Measurements from ENCODE around the gene CASP10.
A peak's percentile ranks its signal among the peaks of the same experiment; 100 is the strongest.

The CASP10 gene

DNA sequence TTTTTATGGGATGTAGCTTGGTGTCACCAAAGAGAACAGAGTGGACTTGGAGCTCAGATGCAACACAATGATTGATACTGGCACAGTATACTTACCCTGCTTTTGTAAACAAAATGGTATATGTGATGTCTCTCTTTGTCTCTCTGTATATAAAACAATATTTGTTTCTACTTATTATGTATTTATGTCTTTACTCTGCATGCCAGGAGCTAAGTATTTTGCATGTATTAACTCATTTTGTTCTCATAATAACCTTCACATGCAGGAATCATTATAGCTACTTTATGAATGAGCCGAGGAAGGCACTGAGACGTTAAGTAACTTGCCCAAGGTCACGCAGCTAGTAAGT, 49.5 kb downstream of the CASP10 start:
- Histone ChIP-seq H3K27ac (replicated peaks) (peak overlapping the region; percentile 81), H3K4me3 (replicated peaks; ENCODE audit: insufficient read depth, low read length) (no peak overlapping the region)

DNA sequence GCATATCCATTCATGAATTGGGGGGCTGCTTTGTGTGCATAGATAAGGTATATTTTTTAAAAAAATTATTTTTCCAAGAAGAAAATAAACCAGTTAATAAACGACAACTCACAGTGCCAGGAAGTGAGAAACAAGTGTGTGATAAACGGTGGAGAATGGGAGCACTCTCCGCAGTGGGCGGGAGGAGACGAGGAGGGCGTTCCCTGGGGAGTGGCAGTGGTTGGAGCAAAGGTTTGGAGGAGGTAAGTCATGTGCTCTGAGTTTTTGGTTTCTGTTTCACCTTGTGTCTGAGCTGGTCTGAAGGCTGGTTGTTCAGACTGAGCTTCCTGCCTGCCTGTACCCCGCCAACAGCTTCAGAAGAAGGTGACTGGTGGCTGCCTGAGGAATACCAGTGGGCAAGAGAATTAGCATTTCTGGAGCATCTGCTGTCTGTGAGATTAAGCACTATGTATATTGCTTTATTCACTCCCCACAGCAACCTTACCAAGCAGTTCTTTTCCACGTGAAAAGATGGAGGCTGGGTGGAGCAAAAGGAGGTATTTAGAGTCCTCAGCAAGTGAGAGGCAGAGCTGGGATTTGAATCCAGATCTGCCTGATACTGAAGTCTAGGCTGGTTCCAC, 50.4 kb downstream of the CASP10 start:
- DNase-seq (ENCODE audit: low read depth in 1 of 2, low spot score in 1 of 2) = peak; percentile 92 to 96
- peak overlapping the region; percentile 65 for H3K4me3 ChIP-seq (replicated peaks; ENCODE audit: insufficient read depth, low read length)
- H3K27ac ChIP-seq (replicated peaks) = peak overlapping the region; percentile 81
- H3K27me3 ChIP-seq (ENCODE audit: insufficient read depth, poor library complexity, severe bottlenecking) = no peaks in the 10 kb centered on the region
- TF ChIP-seq, protein P1, sequence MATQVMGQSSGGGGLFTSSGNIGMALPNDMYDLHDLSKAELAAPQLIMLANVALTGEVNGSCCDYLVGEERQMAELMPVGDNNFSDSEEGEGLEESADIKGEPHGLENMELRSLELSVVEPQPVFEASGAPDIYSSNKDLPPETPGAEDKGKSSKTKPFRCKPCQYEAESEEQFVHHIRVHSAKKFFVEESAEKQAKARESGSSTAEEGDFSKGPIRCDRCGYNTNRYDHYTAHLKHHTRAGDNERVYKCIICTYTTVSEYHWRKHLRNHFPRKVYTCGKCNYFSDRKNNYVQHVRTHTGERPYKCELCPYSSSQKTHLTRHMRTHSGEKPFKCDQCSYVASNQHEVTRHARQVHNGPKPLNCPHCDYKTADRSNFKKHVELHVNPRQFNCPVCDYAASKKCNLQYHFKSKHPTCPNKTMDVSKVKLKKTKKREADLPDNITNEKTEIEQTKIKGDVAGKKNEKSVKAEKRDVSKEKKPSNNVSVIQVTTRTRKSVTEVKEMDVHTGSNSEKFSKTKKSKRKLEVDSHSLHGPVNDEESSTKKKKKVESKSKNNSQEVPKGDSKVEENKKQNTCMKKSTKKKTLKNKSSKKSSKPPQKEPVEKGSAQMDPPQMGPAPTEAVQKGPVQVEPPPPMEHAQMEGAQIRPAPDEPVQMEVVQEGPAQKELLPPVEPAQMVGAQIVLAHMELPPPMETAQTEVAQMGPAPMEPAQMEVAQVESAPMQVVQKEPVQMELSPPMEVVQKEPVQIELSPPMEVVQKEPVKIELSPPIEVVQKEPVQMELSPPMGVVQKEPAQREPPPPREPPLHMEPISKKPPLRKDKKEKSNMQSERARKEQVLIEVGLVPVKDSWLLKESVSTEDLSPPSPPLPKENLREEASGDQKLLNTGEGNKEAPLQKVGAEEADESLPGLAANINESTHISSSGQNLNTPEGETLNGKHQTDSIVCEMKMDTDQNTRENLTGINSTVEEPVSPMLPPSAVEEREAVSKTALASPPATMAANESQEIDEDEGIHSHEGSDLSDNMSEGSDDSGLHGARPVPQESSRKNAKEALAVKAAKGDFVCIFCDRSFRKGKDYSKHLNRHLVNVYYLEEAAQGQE (IDR thresholded peaks at IDR 0.05; ENCODE audit: insufficient replicate concordance, low read depth) = no peak
- TF ChIP-seq, protein P2, sequence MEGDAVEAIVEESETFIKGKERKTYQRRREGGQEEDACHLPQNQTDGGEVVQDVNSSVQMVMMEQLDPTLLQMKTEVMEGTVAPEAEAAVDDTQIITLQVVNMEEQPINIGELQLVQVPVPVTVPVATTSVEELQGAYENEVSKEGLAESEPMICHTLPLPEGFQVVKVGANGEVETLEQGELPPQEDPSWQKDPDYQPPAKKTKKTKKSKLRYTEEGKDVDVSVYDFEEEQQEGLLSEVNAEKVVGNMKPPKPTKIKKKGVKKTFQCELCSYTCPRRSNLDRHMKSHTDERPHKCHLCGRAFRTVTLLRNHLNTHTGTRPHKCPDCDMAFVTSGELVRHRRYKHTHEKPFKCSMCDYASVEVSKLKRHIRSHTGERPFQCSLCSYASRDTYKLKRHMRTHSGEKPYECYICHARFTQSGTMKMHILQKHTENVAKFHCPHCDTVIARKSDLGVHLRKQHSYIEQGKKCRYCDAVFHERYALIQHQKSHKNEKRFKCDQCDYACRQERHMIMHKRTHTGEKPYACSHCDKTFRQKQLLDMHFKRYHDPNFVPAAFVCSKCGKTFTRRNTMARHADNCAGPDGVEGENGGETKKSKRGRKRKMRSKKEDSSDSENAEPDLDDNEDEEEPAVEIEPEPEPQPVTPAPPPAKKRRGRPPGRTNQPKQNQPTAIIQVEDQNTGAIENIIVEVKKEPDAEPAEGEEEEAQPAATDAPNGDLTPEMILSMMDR (IDR thresholded peaks at IDR 0.05; ENCODE audit: insufficient read depth, low read length) = no peak
- TF ChIP-seq GABPA (IDR thresholded peaks at IDR 0.05; ENCODE audit: low read depth) (no peak), POLR2AphosphoS5 (IDR thresholded peaks at IDR 0.05; ENCODE audit: low read depth) (peak; percentile 78; the same call in 1 of the 2 replicates)

More for the DNA sequence above, 49.5 kb downstream of the CASP10 start:
- TF ChIP-seq, protein P2 (IDR thresholded peaks at IDR 0.05; ENCODE audit: insufficient read depth, low read length) = no peak
- no peak for TF ChIP-seq POLR2AphosphoS5 (IDR thresholded peaks at IDR 0.05; ENCODE audit: low read depth)
- TF ChIP-seq GABPA (IDR thresholded peaks at IDR 0.05; ENCODE audit: low read depth) = no peak
- TF ChIP-seq, protein P1 (IDR thresholded peaks at IDR 0.05; ENCODE audit: insufficient replicate concordance, low read depth) = no peak
- no peak for TF ChIP-seq SPI1 (IDR thresholded peaks at IDR 0.05; ENCODE audit: borderline replicate concordance, low read depth)
- no peaks in the 10 kb centered on the region for H3K27me3 ChIP-seq (ENCODE audit: insufficient read depth, poor library complexity, severe bottlenecking)
- no peak for DNase-seq (ENCODE audit: low read depth in 1 of 2, low spot score in 1 of 2)

DNA sequence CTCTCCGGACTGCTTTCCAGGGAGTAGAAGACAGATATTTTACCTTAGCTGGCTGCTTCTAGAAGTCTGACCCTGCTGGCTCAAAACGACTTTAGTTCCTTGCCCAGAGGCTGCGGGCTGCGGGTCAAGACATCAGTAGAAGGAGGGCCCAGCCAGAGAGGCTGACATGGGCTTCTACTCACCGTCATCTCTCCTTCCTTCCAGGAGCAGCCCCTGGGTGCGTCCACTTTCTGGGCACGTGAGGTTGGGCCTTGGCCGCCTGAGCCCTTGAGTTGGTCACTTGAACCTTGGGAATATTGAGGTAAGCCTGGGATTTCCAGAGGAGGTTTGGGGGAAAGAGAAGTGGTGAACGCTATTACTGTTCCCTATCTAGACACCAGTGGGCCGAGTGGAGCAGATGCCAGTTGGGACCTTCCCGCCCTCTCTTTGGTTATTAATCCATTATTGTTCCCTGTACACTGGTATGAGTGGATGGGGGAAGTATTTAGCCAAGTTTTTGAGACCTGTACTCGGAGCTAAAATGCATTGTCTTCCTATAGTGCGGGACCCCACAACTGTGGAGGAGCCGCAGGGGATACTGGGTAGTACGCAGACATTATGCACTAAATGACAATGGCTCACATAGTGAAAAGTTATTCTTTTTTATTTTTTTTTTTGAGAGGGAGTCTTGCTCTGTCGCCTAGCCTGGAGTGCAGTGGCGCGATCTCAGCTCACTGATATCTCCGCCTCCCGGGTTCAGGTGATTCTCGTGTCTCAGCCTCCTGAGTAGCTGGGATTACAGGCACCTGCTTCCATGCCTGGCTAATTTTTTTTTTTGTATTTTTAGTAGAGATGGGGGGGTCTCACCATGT, 51.1 kb downstream of the CASP10 start:
- Histone ChIP-seq H3K4me3 (replicated peaks; ENCODE audit: insufficient read depth, low read length) (peak overlapping the region; percentile 65), H3K27me3 (ENCODE audit: insufficient read depth, poor library complexity, severe bottlenecking) (no peaks in the 10 kb centered on the region), H3K27ac (replicated peaks) (peak overlapping the region; percentile 81)
- peak; percentile 33 to 45 for DNase-seq (ENCODE audit: low read depth in 1 of 2, low spot score in 1 of 2)
- TF ChIP-seq, protein P1 (IDR thresholded peaks at IDR 0.05; ENCODE audit: insufficient replicate concordance, low read depth) = no peak
- TF ChIP-seq, protein P2 (IDR thresholded peaks at IDR 0.05; ENCODE audit: insufficient read depth, low read length) = no peak
- TF ChIP-seq SPI1 (IDR thresholded peaks at IDR 0.05; ENCODE audit: borderline replicate concordance, low read depth) = no peak
- TF ChIP-seq POLR2AphosphoS5 (IDR thresholded peaks at IDR 0.05; ENCODE audit: low read depth) = no peak
- TF ChIP-seq GABPA (IDR thresholded peaks at IDR 0.05; ENCODE audit: low read depth) = no peak
